GM15510 (cell line): Measurements from ENCODE around the gene DLX6.

ENCODE experiments used
- POLR2A ChIP-seq: IDR thresholded peaks from 3 replicates; pipeline ENCODE4 v1.6.1; 2011; ENCODE audit warnings: borderline replicate concordance; ENCODE audit not compliant: insufficient read length; ENCODE audit errors: extremely low read depth

Gene DLX6

GRCh38 chr7:97002555-97003261, 2.6 kb upstream of the DLX6 start:
- no peak for TF ChIP-seq POLR2A

DNA sequence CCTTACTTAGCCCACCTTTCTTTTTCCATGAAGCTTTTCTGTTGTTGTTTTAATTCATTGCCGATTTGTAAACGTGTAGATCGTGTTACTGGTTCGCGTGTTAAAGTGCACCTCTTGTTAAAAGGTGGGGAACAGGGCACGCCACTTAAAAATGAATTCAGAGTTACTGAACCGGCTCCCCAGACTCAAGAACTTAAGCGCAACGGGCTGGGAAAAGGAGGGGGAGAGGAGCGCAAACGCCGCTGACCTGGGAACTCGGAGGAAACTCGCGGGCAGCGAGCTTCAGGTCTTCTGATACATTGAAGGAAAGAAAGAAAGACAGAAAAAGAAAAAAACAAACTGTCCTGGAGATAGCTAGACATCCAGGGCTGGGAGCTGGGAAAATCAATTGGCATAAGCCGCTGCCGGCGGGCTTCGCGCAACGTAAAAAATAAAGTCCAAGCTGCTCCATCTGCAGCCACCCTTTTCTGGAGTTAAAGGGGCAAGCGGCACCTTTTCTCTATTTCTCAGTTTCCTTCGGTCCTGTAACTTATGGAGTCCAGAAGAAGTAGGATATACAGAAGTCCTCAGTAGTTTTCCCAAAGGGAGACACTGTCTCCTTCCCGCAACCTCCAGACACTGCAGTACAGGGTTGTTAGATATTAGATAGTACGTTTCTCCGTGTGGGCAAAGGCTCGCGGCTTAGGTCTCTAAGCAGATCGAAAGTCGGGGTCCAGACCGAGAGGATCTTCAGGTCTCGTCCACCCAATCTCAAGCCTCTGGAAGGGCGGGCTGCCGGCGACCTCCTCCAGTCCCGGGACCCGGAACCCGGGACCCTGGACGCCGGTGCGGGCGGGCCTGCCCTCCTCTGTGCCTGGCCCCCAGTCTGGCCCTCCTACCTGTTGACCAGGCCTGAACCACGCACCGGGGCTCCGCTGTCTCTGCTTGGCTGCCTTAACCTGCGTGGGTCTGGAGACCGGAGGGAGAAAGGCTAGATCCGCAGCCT, 1.8 kb upstream of the DLX6 start:
- no peak for TF ChIP-seq POLR2A

GRCh38 chr7:97004247-97005182, 838 bp upstream of the DLX6 start:
- TF ChIP-seq POLR2A: no peak

GRCh38 chr7:97006055-97006815, 882 bp downstream of the DLX6 start:
- no peak for TF ChIP-seq POLR2A

DNA sequence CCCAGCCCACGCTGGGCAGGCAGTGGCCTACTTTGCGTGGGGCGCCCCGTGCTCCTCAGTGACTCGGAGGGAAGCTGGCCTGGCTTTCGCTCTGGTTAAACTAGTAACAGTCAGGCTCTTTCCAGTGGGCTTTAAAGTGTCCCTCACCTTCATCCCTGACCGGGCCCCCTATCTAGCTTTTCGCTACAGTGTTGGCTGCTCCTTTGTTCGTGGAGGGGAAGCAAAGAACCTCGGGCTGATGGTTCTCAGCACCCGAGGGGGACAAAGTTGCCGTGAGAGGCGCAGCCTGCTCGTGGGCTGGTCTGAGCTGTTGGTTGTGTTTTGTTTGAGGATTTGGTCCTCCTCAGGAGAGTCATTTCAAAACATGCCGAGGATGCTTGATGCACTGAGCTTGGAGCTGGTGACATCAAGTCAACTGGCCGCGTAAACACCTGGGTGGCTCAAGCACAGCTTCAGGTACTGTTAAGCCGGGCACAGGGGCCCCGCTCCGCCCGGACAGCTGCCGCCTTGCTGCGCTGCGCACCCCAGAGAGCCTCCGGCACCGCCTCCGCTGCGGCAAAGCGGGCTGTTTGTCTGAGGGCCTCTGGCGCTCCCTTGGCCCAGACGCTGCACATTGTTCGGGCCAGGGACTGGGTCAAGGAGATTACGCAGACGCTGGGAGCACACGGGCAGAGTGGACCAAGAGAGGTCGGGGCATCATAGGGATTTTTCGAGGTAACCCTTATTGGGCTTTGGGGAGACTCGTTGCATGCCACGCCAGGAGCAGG, 1.6 kb downstream of the DLX6 start:
- no peak for TF ChIP-seq POLR2A

DNA sequence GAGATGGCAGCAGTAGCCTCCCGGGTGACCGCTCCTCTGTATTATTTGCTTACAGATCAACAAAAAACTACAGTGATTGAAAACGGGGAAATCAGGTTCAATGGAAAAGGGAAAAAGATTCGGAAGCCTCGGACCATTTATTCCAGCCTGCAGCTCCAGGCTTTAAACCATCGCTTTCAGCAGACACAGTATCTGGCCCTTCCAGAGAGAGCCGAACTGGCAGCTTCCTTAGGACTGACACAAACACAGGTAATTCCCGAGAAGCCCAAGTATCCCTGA, 2.2 kb downstream of the DLX6 start:
- TF ChIP-seq POLR2A: no peak

DNA sequence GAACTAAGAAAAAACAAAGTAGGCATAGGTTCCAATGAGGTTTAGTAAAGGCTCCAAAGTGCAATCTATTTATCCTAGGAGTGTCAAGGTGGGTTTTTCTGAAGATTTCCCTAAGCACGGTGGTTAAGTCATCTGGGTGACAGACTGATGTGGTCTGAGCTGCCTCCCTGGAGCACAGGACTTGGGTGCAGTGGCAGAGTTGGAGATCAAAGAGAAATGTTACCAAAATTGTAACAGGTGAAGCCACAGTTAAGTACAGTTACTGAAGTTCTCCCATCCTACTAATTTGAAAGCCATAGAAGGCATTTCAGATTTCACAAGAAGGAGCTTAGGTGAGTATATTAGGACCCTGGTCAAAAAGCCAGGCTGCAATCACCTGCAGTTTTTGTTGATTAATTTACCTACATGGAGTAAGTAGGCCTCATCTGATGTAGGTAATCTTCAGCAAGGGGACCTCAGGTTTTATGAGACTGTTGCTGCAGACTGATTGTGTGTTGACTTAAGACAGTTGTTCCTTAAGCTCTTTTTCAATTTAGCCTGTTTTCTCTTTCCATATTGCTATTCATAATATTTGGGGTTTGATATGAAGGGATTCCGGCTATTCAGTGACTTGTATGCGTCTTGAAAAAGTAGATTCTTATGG, 3.0 kb downstream of the DLX6 start:
- no peak for TF ChIP-seq POLR2A

GRCh38 chr7:97009753-97010732, 4.7 kb downstream of the DLX6 start:
- no peak for TF ChIP-seq POLR2A

DNA sequence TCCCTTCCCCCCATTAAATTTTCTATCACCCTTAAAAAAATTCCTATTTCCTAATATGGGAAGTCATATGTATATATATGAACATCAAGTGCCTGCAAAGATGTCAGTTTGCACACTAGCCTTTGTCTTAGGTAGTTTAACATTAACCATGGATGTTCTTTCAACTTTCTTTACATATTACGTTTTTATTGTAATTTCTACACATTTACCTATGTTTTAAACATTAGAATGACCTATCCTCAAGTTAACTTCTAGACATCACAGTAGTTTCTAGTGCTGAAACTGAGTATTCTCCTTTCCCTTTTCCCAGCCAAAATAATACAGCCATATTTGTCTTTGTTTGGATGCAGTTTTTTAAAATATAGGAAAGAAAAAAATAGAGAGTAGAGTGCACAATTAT, 5.8 kb downstream of the DLX6 start:
- no peak for TF ChIP-seq POLR2A

GRCh38 chr7:97011536-97012364, 6.4 kb downstream of the DLX6 start:
- TF ChIP-seq POLR2A: no peak
